UCSD-AML1 (cell line): ENCODE measurements around the gene ZBP1.

Experiments
- DNase-seq: peaks from one replicate; lab custom pipeline; 2025; ENCODE audit not compliant: unreplicated experiment; lab: John Stamatoyannopoulos, UW

ZBP1 gene

DNA sequence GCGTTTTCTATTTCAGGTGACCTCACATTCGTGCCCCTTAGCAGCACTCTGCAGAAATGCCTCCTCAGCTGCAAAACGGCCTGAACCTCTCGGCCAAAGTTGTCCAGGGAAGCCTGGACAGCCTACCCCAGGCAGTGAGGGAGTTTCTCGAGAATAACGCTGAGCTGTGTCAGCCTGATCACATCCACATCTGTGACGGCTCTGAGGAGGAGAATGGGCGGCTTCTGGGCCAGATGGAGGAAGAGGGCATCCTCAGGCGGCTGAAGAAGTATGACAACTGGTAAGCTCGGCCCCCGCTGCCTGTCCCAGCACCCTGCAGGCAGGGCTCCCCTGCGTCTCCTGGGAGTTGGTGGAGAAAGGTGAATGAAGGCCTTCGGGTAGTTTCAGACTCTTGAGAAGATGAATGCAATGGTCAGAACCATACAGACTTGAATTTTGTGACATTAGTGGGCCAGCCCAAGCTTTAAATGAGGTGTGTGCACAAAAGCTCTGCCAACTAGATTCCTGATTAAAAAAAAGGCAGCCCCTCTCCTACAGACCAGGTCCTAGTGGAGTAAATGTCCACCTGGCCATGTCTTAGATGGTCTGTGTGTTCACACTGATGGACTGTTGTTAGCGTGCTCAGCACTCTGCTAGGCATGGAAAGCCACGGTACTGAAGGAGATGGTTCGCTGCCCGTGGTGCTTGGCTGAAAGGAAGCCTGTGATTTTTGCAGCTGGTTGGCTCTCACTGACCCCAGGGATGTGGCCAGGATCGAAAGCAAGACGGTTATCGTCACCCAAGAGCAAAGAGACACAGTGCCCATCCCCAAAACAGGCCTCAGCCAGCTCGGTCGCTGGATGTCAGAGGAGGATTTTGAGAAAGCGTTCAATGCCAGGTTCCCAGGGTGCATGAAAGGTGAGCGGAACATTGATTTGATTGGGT is 58.6 kb downstream of the ZBP1 start:
- no peak for DNase-seq

DNA sequence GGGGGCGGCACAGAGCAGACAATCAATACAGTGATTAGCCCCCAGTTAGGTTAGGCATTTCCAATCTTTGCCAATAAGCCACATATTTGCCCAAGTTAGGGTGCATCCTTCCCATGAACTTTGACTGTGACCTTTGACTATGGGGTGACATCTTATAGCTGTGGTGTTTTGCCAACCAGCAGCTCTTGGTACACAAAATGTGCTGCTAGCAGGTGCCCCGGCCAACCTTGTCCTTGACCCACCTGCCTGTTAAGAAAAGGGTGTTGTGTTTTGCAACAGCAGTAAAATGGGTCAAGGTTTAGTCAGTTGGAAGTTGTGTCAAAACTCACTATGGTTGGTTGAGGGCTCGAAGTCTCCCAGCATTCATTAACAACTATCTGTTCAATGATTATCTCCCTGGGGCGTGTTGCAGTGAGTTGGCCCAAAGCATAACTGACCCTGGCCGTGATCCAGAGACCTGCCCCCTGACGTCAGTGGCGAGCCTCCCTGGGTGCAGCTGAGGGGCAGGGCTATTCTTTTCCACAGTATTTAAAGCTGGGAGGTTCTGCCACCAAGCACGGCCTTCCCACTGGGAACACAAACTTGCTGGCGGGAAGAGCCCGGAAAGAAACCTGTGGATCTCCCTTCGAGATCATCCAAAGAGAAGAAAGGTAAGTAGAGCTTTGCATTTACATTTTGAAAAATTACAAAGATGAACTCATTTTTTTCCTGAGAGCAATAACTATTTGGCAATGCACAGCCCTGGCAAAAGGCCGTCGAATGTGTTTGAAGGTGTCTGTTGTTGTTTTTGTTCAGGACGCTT is 59.5 kb downstream of the ZBP1 start, which contains the start of gene PCK1:
Gene PCK1 (plus strand): TSS at position 557 of the 802 bp plus-strand sequence. CDS start 302 bp downstream, outside the sequence.
- no peak for DNase-seq

GRCh38 chr20:57559658-57560553 is 60.3 kb downstream of the ZBP1 start:
- DNase-seq: no peak

- no peak for DNase-seq
Observed at GRCh38 chr20:57559289-57559634, 61.0 kb downstream of the ZBP1 start.

DNA sequence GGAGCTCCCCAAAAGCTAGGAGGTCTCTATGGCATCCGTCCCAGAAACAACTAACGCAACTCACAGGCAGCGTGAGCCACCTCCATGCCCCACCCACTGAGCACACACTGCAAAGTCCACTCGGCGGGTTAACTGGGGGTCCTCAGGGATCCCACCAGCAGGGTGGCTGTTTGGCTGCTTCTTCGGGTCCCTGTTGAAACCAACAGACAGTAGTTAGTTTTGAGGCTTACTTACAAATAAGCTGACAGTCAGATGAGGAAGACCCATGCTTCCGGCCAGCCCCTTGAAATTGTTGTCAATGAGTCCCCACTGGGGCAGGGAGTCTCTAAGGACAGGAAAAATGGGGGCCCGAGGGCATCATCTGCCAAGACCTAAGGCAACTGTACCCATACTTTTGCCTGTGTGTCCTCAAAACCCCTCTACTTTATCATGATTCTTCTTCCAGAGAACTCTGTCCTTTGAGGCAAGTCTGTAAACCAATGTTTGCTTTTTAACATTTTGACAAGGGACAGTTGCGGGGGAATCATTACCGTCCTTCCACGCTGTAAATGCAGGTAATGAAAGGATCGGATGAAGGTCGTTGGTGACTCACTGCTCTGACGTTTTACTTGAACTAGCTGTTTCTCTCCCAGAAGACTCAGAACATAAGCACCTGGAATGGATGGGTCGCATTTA is 61.5 kb downstream of the ZBP1 start:
- DNase-seq: no peak

DNA sequence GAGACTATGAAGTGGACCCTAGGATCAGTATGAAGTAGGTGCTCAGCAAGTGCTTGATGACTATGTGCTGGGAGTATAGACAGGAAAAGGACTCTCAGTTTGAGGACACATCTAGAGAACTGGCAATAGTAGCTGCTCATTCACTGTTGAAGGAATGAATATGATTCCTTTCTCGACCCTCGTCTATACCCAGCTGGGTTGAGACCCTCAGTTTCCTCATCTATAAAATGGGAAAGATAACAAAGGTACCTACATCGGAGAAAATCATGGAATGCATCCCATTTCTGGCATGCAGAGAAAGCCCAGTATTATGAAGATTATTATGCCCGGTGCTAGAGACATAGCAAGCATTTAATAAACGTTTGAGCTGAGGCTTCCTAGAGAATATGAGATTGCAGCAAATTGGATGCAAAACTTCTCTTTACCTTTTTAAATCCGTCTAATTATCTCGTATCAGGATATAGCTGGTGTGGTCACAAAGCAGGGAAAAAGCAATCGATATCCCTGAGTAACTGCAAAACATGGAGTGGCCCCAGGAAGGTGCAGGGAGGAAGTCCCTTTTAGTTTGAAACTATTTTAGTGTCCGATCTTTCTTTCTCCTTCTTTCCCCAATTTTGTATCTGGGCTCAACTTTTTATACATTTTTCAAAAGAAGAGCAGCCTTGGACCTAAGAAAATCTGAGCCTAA is 62.2 kb downstream of the ZBP1 start:
- DNase-seq: no peak

GRCh38 chr20:57556980-57557274 is 63.3 kb downstream of the ZBP1 start:
- DNase-seq: no peak

- DNase-seq: no peak
Observed at GRCh38 chr20:57555457-57556184, 64.6 kb downstream of the ZBP1 start.
